Tibial artery (tissue), 4 donors: ENCODE results near the gene TRIM44.

ENCODE experiments used
- DNase-seq, 2 donors: peaks; one replicate each; pipeline ENCODE4 v3.0.0-alpha.2; 2019
- H3K27ac ChIP-seq, 2 donors: fragments of 200-600 bp; sonication (generic) in 1 of 2; 1 replicate in 1 of 2; 2 replicates in 1 of 2; pipeline ENCODE4 v1.5.1; 2018 to 2019; ENCODE audit warnings: mild to moderate bottlenecking in 1 of 2
- H3K27me3 ChIP-seq, 2 donors: fragments of 200-600 bp; sonication (generic) in 1 of 2; one replicate each; pipeline versions ENCODE4 v1.5.1 to v1.6.0; 2016 to 2019
- H3K36me3 ChIP-seq, 3 donors: fragments of 200-600 bp; sonication (generic) in 2 of 3; one replicate each; pipeline ENCODE4 v1.5.1; 2016 to 2019; ENCODE audit warnings: mild to moderate bottlenecking in 2 of 3
- H3K4me1 ChIP-seq, 4 donors: fragments of 200-600 bp; sonication (generic) in 2 of 4; 1 replicate in 3 of 4; 2 replicates in 1 of 4; pipeline ENCODE4 v1.5.1; 2016 to 2019
- H3K4me3 ChIP-seq, 2 donors: fragments of 200-600 bp; sonication (generic) in 1 of 2; 1 replicate in 1 of 2; 2 replicates in 1 of 2; pipeline ENCODE4 v1.5.1; 2018 to 2019; ENCODE audit warnings: mild to moderate bottlenecking in 2 of 2
- H3K9me3 ChIP-seq, 3 donors: fragments of 200-600 bp; sonication (generic) in 1 of 3; one replicate each; pipeline ENCODE4 v1.5.1; 2016 to 2019
- intact Hi-C: fragments of 100-400 bp; cut with DNase I; formaldehyde crosslinking; loops from one replicate; pipeline ENCODE4 v1.15.0; 2023; ENCODE audit warnings: low total_unique reads
- TF ChIP-seq, protein P1 (sequence below), 2 experiments: fragments of 200-600 bp in 1 of 2; fragments of 450-650 bp in 1 of 2; IDR thresholded peaks; one replicate each; pipeline ENCODE4 v1.5.1; 2017 to 2019; ENCODE audit warnings: antibody characterized with exemption in 2 of 2, mild to moderate bottlenecking in 1 of 2, moderate library complexity in 1 of 2

Gene TRIM44

DNA sequence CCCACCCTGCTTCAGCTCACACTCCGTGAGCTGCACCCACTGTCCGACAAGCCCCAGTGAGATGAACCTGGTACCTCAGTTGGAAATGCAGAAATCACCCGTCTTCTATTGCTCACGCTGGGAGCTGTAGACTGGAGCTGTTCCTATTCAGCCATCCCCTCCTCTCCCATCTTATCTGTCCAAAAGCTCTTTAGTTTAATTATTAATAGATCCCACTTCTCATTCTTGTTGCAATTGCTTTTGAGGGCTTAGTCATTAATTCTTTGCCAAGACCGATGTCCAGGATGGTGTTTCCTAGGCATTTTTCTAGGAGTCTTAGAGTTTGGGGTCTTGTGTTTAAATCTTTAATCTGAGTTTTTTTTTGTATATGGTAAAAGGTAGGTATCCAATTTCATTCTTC, 116.8 kb downstream of the TRIM44 start:
- H3K9me3 ChIP-seq = peaks cover 0 to 15% (median 0%) of the 10 kb centered on the region in 3 donors
- no peaks in the 10 kb centered on the region for H3K36me3 ChIP-seq
- H3K27me3 ChIP-seq = no peaks in the 10 kb centered on the region
- TF ChIP-seq, protein P1, sequence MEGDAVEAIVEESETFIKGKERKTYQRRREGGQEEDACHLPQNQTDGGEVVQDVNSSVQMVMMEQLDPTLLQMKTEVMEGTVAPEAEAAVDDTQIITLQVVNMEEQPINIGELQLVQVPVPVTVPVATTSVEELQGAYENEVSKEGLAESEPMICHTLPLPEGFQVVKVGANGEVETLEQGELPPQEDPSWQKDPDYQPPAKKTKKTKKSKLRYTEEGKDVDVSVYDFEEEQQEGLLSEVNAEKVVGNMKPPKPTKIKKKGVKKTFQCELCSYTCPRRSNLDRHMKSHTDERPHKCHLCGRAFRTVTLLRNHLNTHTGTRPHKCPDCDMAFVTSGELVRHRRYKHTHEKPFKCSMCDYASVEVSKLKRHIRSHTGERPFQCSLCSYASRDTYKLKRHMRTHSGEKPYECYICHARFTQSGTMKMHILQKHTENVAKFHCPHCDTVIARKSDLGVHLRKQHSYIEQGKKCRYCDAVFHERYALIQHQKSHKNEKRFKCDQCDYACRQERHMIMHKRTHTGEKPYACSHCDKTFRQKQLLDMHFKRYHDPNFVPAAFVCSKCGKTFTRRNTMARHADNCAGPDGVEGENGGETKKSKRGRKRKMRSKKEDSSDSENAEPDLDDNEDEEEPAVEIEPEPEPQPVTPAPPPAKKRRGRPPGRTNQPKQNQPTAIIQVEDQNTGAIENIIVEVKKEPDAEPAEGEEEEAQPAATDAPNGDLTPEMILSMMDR (IDR thresholded peaks at IDR 0.05) = no peak
- H3K4me1 ChIP-seq = peaks cover 0 to 10% (median 5%) of the 10 kb centered on the region in 4 donors
- no peak overlapping the region for H3K27ac ChIP-seq
- intact Hi-C loops = no loop called here
- DNase-seq = no peak
- no peak overlapping the region for H3K4me3 ChIP-seq

DNA sequence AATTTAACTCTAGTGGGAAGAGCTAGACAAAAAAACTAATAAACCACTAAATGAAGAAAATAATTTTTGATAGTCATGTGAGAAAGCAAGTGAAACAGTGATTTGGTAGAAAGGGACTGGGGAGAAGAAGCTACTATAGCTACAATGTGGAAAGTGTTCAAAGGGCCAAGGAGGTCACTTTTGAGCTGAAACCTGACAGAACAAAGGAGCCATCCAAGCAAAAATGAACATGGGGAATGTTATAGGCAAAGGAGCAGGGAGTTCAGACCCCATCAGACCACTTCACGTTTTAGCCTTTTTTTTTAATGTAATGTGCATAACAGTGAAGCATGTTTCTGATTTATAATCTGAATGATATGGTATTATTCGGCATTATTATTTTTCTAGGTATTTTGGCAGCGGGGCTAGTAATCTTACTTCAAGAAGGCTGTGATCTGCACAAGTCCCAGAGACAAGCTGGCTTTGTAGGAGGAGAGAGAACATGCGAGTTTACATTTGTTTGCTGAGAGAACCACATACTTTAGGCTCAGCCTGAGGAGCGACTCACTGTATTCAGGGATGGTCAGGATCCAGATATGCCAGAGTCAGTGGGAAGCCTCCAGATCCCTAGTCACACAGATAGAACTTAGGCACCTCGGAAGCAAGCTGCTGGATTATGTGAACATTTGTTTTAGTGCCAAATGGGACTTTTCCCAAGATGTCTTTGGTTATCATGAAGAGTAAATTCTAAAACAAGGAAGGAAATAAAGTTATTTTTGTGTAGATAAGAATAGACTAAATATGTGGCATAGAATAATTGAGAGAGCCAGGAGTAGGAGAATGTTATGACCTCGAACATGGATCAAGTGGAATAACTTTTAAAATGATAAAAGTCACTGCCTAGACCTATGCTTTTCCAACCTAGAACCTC, 118.6 kb downstream of the TRIM44 start:
- no peak overlapping the region for H3K4me3 ChIP-seq
- H3K36me3 ChIP-seq = no peaks in the 10 kb centered on the region
- H3K4me1 ChIP-seq = peaks cover 0 to 23% (median 6%) of the 10 kb centered on the region in 4 donors
- TF ChIP-seq, protein P1 (IDR thresholded peaks at IDR 0.05) = no peak
- intact Hi-C loops = no loop called here
- H3K27me3 ChIP-seq = no peaks in the 10 kb centered on the region
- peaks cover 0 to 15% (median 0%) of the 10 kb centered on the region in 3 donors for H3K9me3 ChIP-seq
- no peak for DNase-seq
- H3K27ac ChIP-seq = no peak overlapping the region

- Histone ChIP-seq H3K4me1 (peaks cover 0 to 30% (median 7%) of the 10 kb centered on the region in 4 donors), H3K4me3 (no peak overlapping the region), H3K9me3 (peaks cover 0 to 15% (median 0%) of the 10 kb centered on the region in 3 donors), H3K36me3 (no peaks in the 10 kb centered on the region), H3K27me3 (no peaks in the 10 kb centered on the region), H3K27ac (no peak overlapping the region)
- intact Hi-C loops = no loop called here
- DNase-seq = no peak
- TF ChIP-seq, protein P1 (IDR thresholded peaks at IDR 0.05) = no peak
These were observed 119.4 kb downstream of the TRIM44 start for GRCh38 chr11:35781861-35782470.

- Histone ChIP-seq H3K9me3 (peaks cover 0 to 3% (median 0%) of the 10 kb centered on the region in 3 donors), H3K27ac (no peak overlapping the region), H3K4me3 (no peak overlapping the region), H3K4me1 (peaks cover 0 to 35% (median 7%) of the 10 kb centered on the region in 4 donors), H3K36me3 (no peaks in the 10 kb centered on the region), H3K27me3 (no peaks in the 10 kb centered on the region)
- no peak for DNase-seq
- intact Hi-C loops = no loop called here
- TF ChIP-seq, protein P1 (IDR thresholded peaks at IDR 0.05) = no peak
These were observed 121.2 kb downstream of the TRIM44 start for GRCh38 chr11:35783809-35784208.

GRCh38 chr11:35784699-35785098, 122.1 kb downstream of the TRIM44 start:
- no peaks in the 10 kb centered on the region for H3K36me3 ChIP-seq
- no peaks in the 10 kb centered on the region for H3K9me3 ChIP-seq
- H3K4me1 ChIP-seq = peaks cover 0 to 35% (median 7%) of the 10 kb centered on the region in 4 donors
- DNase-seq = no peak
- H3K4me3 ChIP-seq = no peak overlapping the region
- no peaks in the 10 kb centered on the region for H3K27me3 ChIP-seq
- H3K27ac ChIP-seq = no peak overlapping the region
- intact Hi-C loops = no loop called here
- TF ChIP-seq, protein P1 (IDR thresholded peaks at IDR 0.05) = no peak
